K562 (cell line): Measurements from ENCODE around the gene TP73. TPM values are rescaled to one million over a fixed set of nuclear protein-coding genes. Genes with fewer than 3 reads are reported as not detected.

Experiments
- ATAC-seq: fragments of 200-7000 bp; cut with Tn5 transposase; 3 replicates; pipeline ENCODE4 v1.9.1; 2020; ENCODE audit warnings: moderate library complexity
- BruUV-seq: library from RNA; stranded (reverse); fragments of 400-500 nt; replicated peaks from 2 replicates; lab custom pipeline; 2021; lab: Mats Ljungman, UMichigan
- CTCF ChIA-PET: fragments of 300-600 bp; formaldehyde crosslinking; extraction: SDS; loops from one replicate; lab custom pipeline; 2021; ENCODE audit warnings: low intra/inter-chr PET ratio; lab: Yijun Ruan, JAX
- POLR2A ChIA-PET: fragments of 300-600, 350-650 bp; sonication (Branson Sonifier 250); formaldehyde crosslinking; extraction: SDS; loops from one replicate; lab custom pipeline; 2021; ENCODE audit warnings: antibody characterized with exemption, inconsistent platforms; lab: Yijun Ruan, JAX
- DNase-seq, 4 experiments: peaks; one replicate each; pipeline versions ENCODE4 v3.0.0 to v3.0.0-alpha.2; 2011 to 2018; ENCODE audit warnings: low spot score in 3 of 4, mixed read lengths in 3 of 4; ENCODE audit errors: extremely low read depth in 1 of 4
- FAIRE-seq: peaks from 2 replicates; lab custom pipeline; 2011; peaks lifted over from hg19 to GRCh38; lab: Jason Lieb, UNC
- H2AFZ ChIP-seq: 2 replicates; pipeline ENCODE4 v1.6.0; 2011; ENCODE audit warnings: low read depth, low read length, control low read depth, inconsistent platforms
- H3K27ac ChIP-seq: fragments of 200-600 bp; 3 replicates; pipeline ENCODE4 v1.8.0; 2011; ENCODE audit warnings: low read depth, mild to moderate bottlenecking, control low read depth, inconsistent platforms, low read length, moderate library complexity, mixed read lengths; ENCODE audit errors: extremely low read depth
- H3K27me3 ChIP-seq, 2 experiments: fragments of 300-600 bp in 1 of 2; 2 replicates in 1 of 2; 3 replicates in 1 of 2; pipeline versions ENCODE4 v1.6.0 to v1.8.0; 2011; ENCODE audit warnings: inconsistent platforms in 2 of 2, low read length in 2 of 2, mild to moderate bottlenecking in 1 of 2, mixed read lengths in 1 of 2, moderate library complexity in 1 of 2; ENCODE audit not compliant: control insufficient read depth in 2 of 2, insufficient read depth in 2 of 2
- H3K36me3 ChIP-seq: fragments of 300-600 bp; 3 replicates; pipeline ENCODE4 v1.8.0; 2011; ENCODE audit warnings: mild to moderate bottlenecking, low read length, inconsistent platforms; ENCODE audit not compliant: control insufficient read depth, insufficient read depth
- H3K4me1 ChIP-seq, 2 experiments: fragments of 200-600 bp in 1 of 2; replicated peaks in 1 of 2; 2 replicates in 1 of 2; 3 replicates in 1 of 2; pipeline versions ENCODE4 v1.5.1 to v1.8.0; 2011; ENCODE audit warnings: inconsistent platforms in 2 of 2, low read length in 2 of 2, mild to moderate bottlenecking in 1 of 2, mixed read lengths in 1 of 2, moderate library complexity in 1 of 2; ENCODE audit not compliant: control insufficient read depth in 2 of 2, insufficient read depth in 2 of 2
- H3K4me2 ChIP-seq: 2 replicates; pipeline ENCODE4 v1.6.1; 2011; ENCODE audit warnings: low read length, control low read depth, inconsistent platforms, mixed read lengths; ENCODE audit not compliant: insufficient read depth
- H3K4me3 ChIP-seq: fragments of 200-600 bp; sonication (generic), shearing (Covaris generic); 2 replicates; pipeline ENCODE4 v1.5.1; 2016; ENCODE audit warnings: control low read depth, inconsistent platforms
- H3K79me2 ChIP-seq: fragments of 200-600 bp; 3 replicates; pipeline ENCODE4 v1.8.0; 2011; ENCODE audit warnings: low read length, inconsistent platforms; ENCODE audit not compliant: control insufficient read depth, insufficient read depth
- H3K9ac ChIP-seq, 2 experiments: 2 replicates each; pipeline versions ENCODE4 v1.6.0 to v1.6.1; 2011; ENCODE audit warnings: low read depth in 2 of 2, low read length in 2 of 2, control low read depth in 1 of 2, inconsistent platforms in 1 of 2, mild to moderate bottlenecking in 1 of 2, mixed read lengths in 1 of 2; ENCODE audit not compliant: insufficient read depth in 1 of 2
- H3K9me1 ChIP-seq: one replicate; pipeline ENCODE4 v1.6.0; 2011; ENCODE audit warnings: inconsistent platforms, mild to moderate bottlenecking, low read length, moderate library complexity; ENCODE audit not compliant: control insufficient read depth, insufficient read depth
- H3K9me3 ChIP-seq: replicated peaks from 2 replicates; pipeline ENCODE4 v1.5.1; 2011; ENCODE audit warnings: low read depth, low read length, inconsistent platforms; ENCODE audit not compliant: control insufficient read depth, insufficient read depth
- H4K20me1 ChIP-seq: replicated peaks from 2 replicates; pipeline ENCODE4 v1.6.1; 2011; ENCODE audit warnings: low read length, inconsistent platforms, mixed read lengths; ENCODE audit not compliant: control insufficient read depth, insufficient read depth
- BCOR ChIP-seq: fragments of 450-650 bp; IDR thresholded peaks from 2 replicates; pipeline ENCODE4 v1.6.1; 2016
- BMI1 ChIP-seq: fragments of 150-350 bp; IDR thresholded peaks from 2 replicates; pipeline ENCODE4 v1.6.1; 2014; ENCODE audit warnings: low read length
- FOXJ2 ChIP-seq: fragments of 200-800 bp; sonication (Bioruptor generic); IDR thresholded peaks from 2 replicates; pipeline ENCODE4 v1.6.1; 2016; ENCODE audit warnings: missing genetic modification characterization, missing compliant biosample characterization
- GABPB1 ChIP-seq: sonication (generic); formaldehyde crosslinking; IDR thresholded peaks from 2 replicates; pipeline ENCODE4 v1.8.0; 2022; ENCODE audit warnings: mild to moderate bottlenecking, missing genetic modification reagents
- KAT2B ChIP-seq: IDR thresholded peaks from one replicate; pipeline ENCODE4 v1.6.1; 2012; ENCODE audit warnings: low read depth, mild to moderate bottlenecking, control low read depth, inconsistent platforms, low read length, moderate library complexity
- MAFF ChIP-seq: IDR thresholded peaks from 2 replicates; pipeline ENCODE4 v1.6.1; 2012; ENCODE audit warnings: low read length, improper control_type of control experiment
- NUFIP1 ChIP-seq: fragments of 450-650 bp; IDR thresholded peaks from 2 replicates; pipeline ENCODE4 v1.6.1; 2018; ENCODE audit not compliant: partially characterized antibody
- PURB ChIP-seq: sonication (generic); formaldehyde crosslinking; IDR thresholded peaks from 2 replicates; pipeline ENCODE4 v1.9.0; 2021; ENCODE audit warnings: low read depth, mild to moderate bottlenecking, missing genetic modification reagents
- RAD51 ChIP-seq: fragments of 450-650 bp; IDR thresholded peaks from 2 replicates; pipeline ENCODE4 v1.7.1; 2016; ENCODE audit warnings: low read depth, mild to moderate bottlenecking, borderline replicate concordance
- RB1 ChIP-seq: fragments of 450-650 bp; IDR thresholded peaks from 2 replicates; pipeline ENCODE4 v1.6.1; 2017; ENCODE audit warnings: low read depth, mild to moderate bottlenecking
- STAT5B ChIP-seq: fragments of 250-450 bp; sonication (Bioruptor Pico); IDR thresholded peaks from 2 replicates; pipeline ENCODE4 v1.8.0; 2021; ENCODE audit warnings: mild to moderate bottlenecking, inconsistent platforms
- XRCC5 ChIP-seq: fragments of 200-400 bp; formaldehyde crosslinking; IDR thresholded peaks from 2 replicates; pipeline ENCODE4 v1.6.1; 2017; ENCODE audit warnings: low read depth, mild to moderate bottlenecking, low read length
- ZFP36 ChIP-seq: fragments of 150-350 bp; IDR thresholded peaks from 2 replicates; pipeline ENCODE4 v1.6.1; 2018; ENCODE audit warnings: low read length, low read depth; ENCODE audit not compliant: partially characterized antibody
- ZKSCAN3 ChIP-seq: fragments of 250-450 bp; sonication (Bioruptor Pico); IDR thresholded peaks from 2 replicates; pipeline ENCODE4 v1.4.0; 2020
- ZNF445 ChIP-seq: fragments of 250-450 bp; sonication (Bioruptor Pico); IDR thresholded peaks from 2 replicates; pipeline ENCODE4 v1.4.0; 2020; ENCODE audit warnings: low read depth, mild to moderate bottlenecking, moderate library complexity
- ZNF76 ChIP-seq: fragments of 250-450 bp; sonication (Bioruptor Pico); IDR thresholded peaks from 2 replicates; pipeline ENCODE4 v1.4.0; 2020; ENCODE audit warnings: mild to moderate bottlenecking, moderate library complexity, borderline replicate concordance
- ZNF79 ChIP-seq: fragments of 250-450 bp; sonication (Bioruptor Pico); IDR thresholded peaks from 2 replicates; pipeline ENCODE4 v1.4.0; 2020; ENCODE audit warnings: low read depth, mild to moderate bottlenecking, moderate library complexity
- WGBS: fragments of 100-300 bp; shearing (Covaris generic); methylation state at CpG from one replicate; pipeline ENCODE4 v1.1.6; 2016; ENCODE audit warnings: low coverage, mixed read lengths; ENCODE audit not compliant: insufficient coverage; ENCODE audit errors: missing lambda C conversion rate; 5-methylcytosine and 5-hydroxymethylcytosine counted together
- in situ Hi-C: fragments of 300-500 bp; cut with MboI; formaldehyde crosslinking; loops from 4 replicates; pipeline ENCODE4 v1.15.0; 2018; ENCODE audit warnings: inconsistent platforms, mixed read lengths
- intact Hi-C: fragments of 100-400 bp; cut with micrococcal nuclease; formaldehyde crosslinking; loops from 2 replicates; pipeline ENCODE4 v1.14.2; 2022
- polyA plus RNA-seq, 8 experiments: library from polyadenylated mRNA; depleted of rRNA in 4 of 8; stranded (reverse) in 5 of 8; unstranded in 3 of 8; fragments of >200 nt; fragmentation: Nextera tagmentation in 2 of 8; fragmentation: Illumina TruSeq in 1 of 8; extraction: Ambion mirVana in 2 of 8; extraction: Trizol in 1 of 8; gene quantifications; 2 replicates each; pipeline versions ENCODE4 v1.2.1 to v1.2.3, GENCODE V29; 2011 to 2014; ENCODE audit warnings: inconsistent platforms in 1 of 8, missing spikeins in 1 of 8
- total RNA-seq, 7 experiments: library from RNA; depleted of rRNA in 6 of 7; stranded (reverse); fragments of >200 nt in 6 of 7; fragmentation: Illumina TruSeq in 2 of 7; extraction: Trizol in 2 of 7; gene quantifications; 2 replicates each; pipeline versions ENCODE4 v1.2.1 to v1.2.3, GENCODE V29; 2011 to 2021; ENCODE audit warnings: low replicate concordance in 1 of 7

The TP73 gene
- total and polyA plus RNA-seq, 9 of the 15 experiments (the other 6 are each of a cell fraction or from before 2014, with no cell fraction given), result 0.07 to 1.6 (median 0.40) TPM; not detected in 2

DNA sequence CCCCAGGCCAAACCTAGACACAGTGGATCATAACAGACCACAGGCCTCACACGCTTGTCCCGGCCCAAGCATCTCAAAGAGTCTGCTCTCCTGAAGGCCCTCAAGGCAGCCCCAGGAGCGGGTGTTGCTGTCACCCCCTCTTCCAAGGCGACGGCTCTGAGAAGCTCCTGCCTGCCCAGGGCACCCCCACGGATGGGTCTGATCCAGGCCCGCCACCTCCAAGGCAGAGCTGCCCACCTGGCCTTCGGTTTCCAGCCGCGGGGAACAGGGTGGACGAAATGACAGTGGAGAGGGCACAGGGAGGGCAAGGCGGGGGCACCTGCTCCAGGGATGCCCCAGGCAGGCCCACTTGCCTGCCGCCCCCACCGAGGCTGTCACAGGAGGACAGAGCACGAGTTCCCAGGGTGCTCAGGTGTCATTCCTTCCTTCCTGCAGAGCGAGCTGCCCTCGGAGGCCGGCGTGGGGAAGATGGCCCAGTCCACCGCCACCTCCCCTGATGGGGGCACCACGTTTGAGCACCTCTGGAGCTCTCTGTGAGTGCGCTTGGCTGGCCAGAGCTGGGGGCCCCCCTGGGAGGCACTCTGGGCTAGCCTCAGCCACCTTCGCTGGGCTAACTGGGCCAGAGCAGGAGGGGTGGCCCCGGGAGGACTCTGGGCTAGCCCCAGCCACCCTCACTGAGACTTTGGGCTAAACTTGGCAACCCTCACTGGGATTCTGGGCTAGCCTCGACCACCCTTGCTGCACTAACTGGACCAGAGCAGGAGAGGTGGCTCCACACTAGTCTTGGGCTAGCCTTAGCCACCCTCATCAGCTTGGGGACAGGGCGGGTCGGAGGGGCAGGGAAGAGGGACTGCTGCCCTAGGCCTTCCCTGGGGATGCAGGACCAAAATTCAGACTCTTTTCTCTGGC, 29.8 kb downstream of the TP73 start:
- WGBS, result 21% methylated on average over 25 of the region's 27 CpGs
- CTCF ChIA-PET, result interaction anchor here (0.6 kb wide), 1 partner anchor 21 kb away, joined by 3 read pairs; no protein-coding TSS in a partner anchor
- no peak overlapping the region for H3K27ac ChIP-seq
- no peak overlapping the region for H3K9ac ChIP-seq
- in situ Hi-C loops, result no loop called here
- H3K4me3 ChIP-seq, result no peak overlapping the region
- no peak overlapping the region for H3K4me2 ChIP-seq
- DNase-seq, result no peak
- H3K9me1 ChIP-seq, result no peaks in the 10 kb centered on the region
- peak; percentile 93 for TF ChIP-seq ZKSCAN3 (CRISPR knock-in tag)
- no peak for TF ChIP-seq GABPB1 (CRISPR knock-in tag)
- TF ChIP-seq, all 486 proteins: peak for 1
- H3K9me3 ChIP-seq, result no peaks in the 10 kb centered on the region
- H3K4me1 ChIP-seq, result peaks cover 3 to 64% of the 10 kb centered on the region in 2 experiments; a peak in 3 of 5 replicates
- H3K79me2 ChIP-seq, result no peaks in the 10 kb centered on the region
- BruUV-seq, result no TSS peak
- H2AFZ ChIP-seq, result no peak overlapping the region
- FAIRE-seq, result no peak
- H3K27me3 ChIP-seq, result peaks cover 14 to 71% of the 10 kb centered on the region in 2 experiments
- peaks cover 46% of the 10 kb centered on the region; the same call in 1 of the 2 replicates for H4K20me1 ChIP-seq
- H3K36me3 ChIP-seq, result no peaks in the 10 kb centered on the region
- ATAC-seq, result no peak
- POLR2A ChIA-PET, result interaction anchor here (0.6 to 1.1 kb wide), 3 partner anchors 11 to 18 kb away, joined by 3 to 4 read pairs (median 3); no protein-coding TSS in a partner anchor
- intact Hi-C loops, result no loop called here

- Histone ChIP-seq H3K4me3 (no peak overlapping the region), H3K79me2 (no peaks in the 10 kb centered on the region), H3K27me3 (peaks cover 14 to 78% of the 10 kb centered on the region in 2 experiments), H3K4me2 (no peak overlapping the region), H3K27ac (no peak overlapping the region), H2AFZ (no peak overlapping the region), H3K9me3 (no peaks in the 10 kb centered on the region), H4K20me1 (peaks cover 50% of the 10 kb centered on the region), H3K9ac (peak overlapping the region in 1 of 2 experiments; percentile 52; a peak in 1 of 4 replicates), H3K9me1 (no peaks in the 10 kb centered on the region), H3K36me3 (no peaks in the 10 kb centered on the region), H3K4me1 (peaks cover 4 to 71% of the 10 kb centered on the region in 2 experiments; a peak in 3 of 5 replicates)
- intact Hi-C loops, result no loop called here
- ATAC-seq (no peak), DNase-seq (no peak), FAIRE-seq (no peak)
- no TSS peak for BruUV-seq
- 38% methylated on average over 1 of the region's 1 CpG for WGBS
- in situ Hi-C loops, result no loop called here
- POLR2A ChIA-PET, result interaction anchor here (0.6 to 1.0 kb wide), 2 partner anchors 11 to 84 kb away, joined by 3 read pairs; no protein-coding TSS in a partner anchor
- CTCF ChIA-PET, result no interaction called here
- TF ChIP-seq RAD51 (peak; percentile 39; the same call in 1 of the 2 replicates), NUFIP1 (no peak), ZNF79 (CRISPR knock-in tag) (no peak), RB1 (no peak), PURB (CRISPR knock-in tag) (no peak), ZNF76 (CRISPR knock-in tag) (no peak), XRCC5 (no peak), FOXJ2 (no peak), ZNF445 (CRISPR knock-in tag) (no peak), ZFP36 (peak; percentile 72), BCOR (peak; percentile 44; the same call in 1 of the 2 replicates), MAFF (no peak), BMI1 (no peak), STAT5B (no peak), KAT2B (no peak)
Observed at GRCh38 chr1:3683197-3683596, 30.9 kb downstream of the TP73 start.
